Neuronal stem cell (in vitro differentiated cells): ENCODE measurements around the gene PLEKHM3.

Source experiments
- DNase-seq: peaks from one replicate; pipeline ENCODE4 v3.0.0-alpha.2; 2013; ENCODE audit warnings: low spot score
- H2AFZ ChIP-seq: one replicate; pipeline ENCODE4 v1.6.1; 2013; ENCODE audit warnings: mild to moderate bottlenecking, low read length, inconsistent platforms
- H2AK5ac ChIP-seq: 2 replicates; pipeline ENCODE4 v1.6.1; 2013; ENCODE audit warnings: low read depth, mild to moderate bottlenecking, inconsistent platforms, low read length, moderate library complexity, mixed read lengths
- H2BK120ac ChIP-seq: 2 replicates; pipeline ENCODE4 v1.6.1; 2013; ENCODE audit warnings: low read depth, mild to moderate bottlenecking, inconsistent platforms, low read length, moderate library complexity, mixed read lengths
- H2BK12ac ChIP-seq: one replicate; pipeline ENCODE4 v1.6.1; 2013; ENCODE audit warnings: low read length, inconsistent platforms
- H2BK15ac ChIP-seq: 2 replicates; pipeline ENCODE4 v1.6.1; 2013; ENCODE audit warnings: mild to moderate bottlenecking, low read length, inconsistent platforms, mixed read lengths
- H2BK5ac ChIP-seq: one replicate; pipeline ENCODE4 v1.6.1; 2013; ENCODE audit warnings: inconsistent platforms, mild to moderate bottlenecking, low read length, moderate library complexity
- H3K14ac ChIP-seq: one replicate; pipeline ENCODE4 v1.6.1; 2013; ENCODE audit warnings: low read length, inconsistent platforms
- H3K18ac ChIP-seq: 2 replicates; pipeline ENCODE4 v1.6.1; 2013; ENCODE audit warnings: low read length, inconsistent platforms
- H3K23ac ChIP-seq: 2 replicates; pipeline ENCODE4 v1.6.1; 2013; ENCODE audit warnings: low read depth, mild to moderate bottlenecking, mixed read lengths, low read length, inconsistent platforms; ENCODE audit not compliant: poor library complexity
- H3K27ac ChIP-seq: replicated peaks from 3 replicates; pipeline ENCODE4 v1.5.1; 2013; ENCODE audit warnings: low read length, inconsistent platforms
- H3K27me3 ChIP-seq, 3 experiments: 2 replicates each; pipeline ENCODE4 v1.6.1; 2013; ENCODE audit warnings: low read length in 3 of 3, mild to moderate bottlenecking in 2 of 3, inconsistent platforms in 1 of 3, low read depth in 1 of 3, mixed read lengths in 1 of 3, moderate library complexity in 1 of 3; ENCODE audit not compliant: control insufficient read depth in 3 of 3, insufficient read depth in 3 of 3
- H3K36me3 ChIP-seq, 2 donors: replicated peaks in 1 of 2; 2 replicates each; pipeline ENCODE4 v1.6.1; 2013; ENCODE audit warnings: low read length in 2 of 2; ENCODE audit not compliant: control insufficient read depth in 2 of 2, insufficient read depth in 2 of 2
- H3K4ac ChIP-seq: 2 replicates; pipeline ENCODE4 v1.6.1; 2013; ENCODE audit warnings: inconsistent platforms, mild to moderate bottlenecking, low read length, moderate library complexity
- H3K4me1 ChIP-seq, 2 donors: 1 replicate in 1 of 2; 2 replicates in 1 of 2; pipeline ENCODE4 v1.6.1; 2013; ENCODE audit warnings: low read length in 2 of 2, low read depth in 1 of 2; ENCODE audit not compliant: control insufficient read depth in 2 of 2, insufficient read depth in 1 of 2
- H3K4me2 ChIP-seq: one replicate; pipeline ENCODE4 v1.6.1; 2013; ENCODE audit warnings: mild to moderate bottlenecking, low read length, inconsistent platforms; ENCODE audit not compliant: insufficient read depth, poor library complexity, severe bottlenecking
- H3K4me3 ChIP-seq, 2 donors: 2 replicates each; pipeline ENCODE4 v1.5.1; 2013; ENCODE audit warnings: low read length in 2 of 2, mild to moderate bottlenecking in 2 of 2, inconsistent platforms in 1 of 2, moderate library complexity in 1 of 2
- H3K79me1 ChIP-seq: one replicate; pipeline ENCODE4 v1.6.1; 2013; ENCODE audit warnings: low read depth, mild to moderate bottlenecking, inconsistent platforms, low read length, moderate library complexity
- H3K9ac ChIP-seq: one replicate; pipeline ENCODE4 v1.6.1; 2013; ENCODE audit warnings: mild to moderate bottlenecking, low read depth, low read length, inconsistent platforms; ENCODE audit not compliant: poor library complexity
- H3K9me3 ChIP-seq, 2 donors: replicated peaks in 1 of 2; 2 replicates each; pipeline versions ENCODE3 to v1.6.1; 2013; ENCODE audit warnings: low read length in 2 of 2, mild to moderate bottlenecking in 2 of 2, inconsistent platforms in 1 of 2, low read depth in 1 of 2, mixed read lengths in 1 of 2, moderate library complexity in 1 of 2; ENCODE audit not compliant: control insufficient read depth in 2 of 2, insufficient read depth in 1 of 2
- H4K8ac ChIP-seq: one replicate; pipeline ENCODE4 v1.6.1; 2013; ENCODE audit warnings: low read depth, mild to moderate bottlenecking, inconsistent platforms, low read length, moderate library complexity
- H4K91ac ChIP-seq: one replicate; pipeline ENCODE4 v1.6.1; 2013; ENCODE audit warnings: low read length, low read depth, mild to moderate bottlenecking, inconsistent platforms; ENCODE audit not compliant: poor library complexity
- WGBS, 2 donors: extraction: QIAGEN DNeasy Blood & Tissue Kit; methylation state at CpG; one replicate each; pipeline ENCODE4 v1.1.7; 2013; ENCODE audit warnings: missing lambda C conversion rate in 2 of 2, mixed read lengths in 1 of 2; ENCODE audit not compliant: insufficient read length in 2 of 2, insufficient replicate concordance in 1 of 2; ENCODE audit errors: extremely low coverage in 2 of 2; 5-methylcytosine and 5-hydroxymethylcytosine counted together

Gene PLEKHM3

GRCh38 chr2:207833251-207833751, 192.0 kb downstream of the PLEKHM3 start:
- no peak overlapping the region for H3K23ac ChIP-seq
- H4K91ac ChIP-seq, result no peak overlapping the region
- H3K4me2 ChIP-seq, result no peak overlapping the region
- no peaks in the 10 kb centered on the region for H3K27me3 ChIP-seq
- no peak overlapping the region for H2BK12ac ChIP-seq
- H3K27ac ChIP-seq, result no peak overlapping the region
- no peak for DNase-seq
- H2BK15ac ChIP-seq, result no peak overlapping the region
- no peak overlapping the region for H2BK5ac ChIP-seq
- H3K4me3 ChIP-seq, result no peak overlapping the region
- H4K8ac ChIP-seq, result no peak overlapping the region
- H3K9ac ChIP-seq, result no peak overlapping the region
- H2BK120ac ChIP-seq, result no peak overlapping the region
- H3K4me1 ChIP-seq, result peaks cover 12 to 15% of the 10 kb centered on the region in 2 donors
- H2AFZ ChIP-seq, result no peak overlapping the region
- no peaks in the 10 kb centered on the region for H3K36me3 ChIP-seq
- no peak overlapping the region for H2AK5ac ChIP-seq
- H3K18ac ChIP-seq, result peak overlapping the region; percentile 9
- no peaks in the 10 kb centered on the region for H3K9me3 ChIP-seq
- no CpG with 5 or more reads among the region's 3 CpGs for WGBS, 2 donors
- H3K14ac ChIP-seq, result no peak overlapping the region
- no peak overlapping the region for H3K4ac ChIP-seq
- no peaks in the 10 kb centered on the region for H3K79me1 ChIP-seq

DNA sequence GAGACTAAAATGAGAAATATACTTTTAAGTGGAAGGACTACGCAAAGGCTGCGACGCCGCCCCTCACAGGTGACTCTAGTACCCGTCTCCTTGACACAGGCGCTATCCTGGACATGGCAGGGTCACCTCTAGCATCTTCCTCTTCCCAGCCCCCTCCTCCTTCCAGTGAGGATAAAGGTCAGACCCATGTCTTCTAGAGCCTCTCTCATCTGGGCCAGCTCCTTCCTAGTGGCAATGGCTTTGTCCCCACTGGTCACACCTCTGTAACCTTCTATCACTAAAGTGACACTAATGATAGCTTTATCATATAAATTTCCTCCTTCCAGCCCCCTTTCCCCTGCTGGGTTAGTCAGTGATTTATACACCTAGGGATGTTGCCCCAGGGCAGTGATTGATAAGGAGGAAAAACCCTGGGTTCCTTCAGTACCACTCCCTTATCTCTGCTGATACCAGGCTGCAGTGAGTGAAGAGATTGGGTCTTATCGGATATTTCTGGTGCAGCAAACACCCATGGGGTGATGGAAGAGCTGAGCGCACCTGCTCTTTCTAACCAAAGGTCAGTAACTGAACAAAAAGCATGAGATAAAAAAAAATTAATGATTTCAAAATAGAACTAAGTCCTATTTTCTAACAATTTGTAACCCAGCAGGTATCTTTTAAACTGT, 193.6 kb downstream of the PLEKHM3 start:
- Histone ChIP-seq H3K27ac (no peak overlapping the region), H2BK12ac (no peak overlapping the region), H3K23ac (no peak overlapping the region), H3K27me3 (no peaks in the 10 kb centered on the region), H2AFZ (no peak overlapping the region), H3K4me3 (no peak overlapping the region), H3K4me2 (no peak overlapping the region), H3K18ac (peak overlapping the region; percentile 68), H3K4ac (no peak overlapping the region), H3K4me1 (peaks cover 9 to 14% of the 10 kb centered on the region in 2 donors), H4K8ac (no peak overlapping the region), H3K9me3 (no peaks in the 10 kb centered on the region), H3K36me3 (peaks cover 0 to 2% of the 10 kb centered on the region in 2 donors), H2BK15ac (peak overlapping the region; percentile 81), H2BK5ac (peak overlapping the region; percentile 33), H4K91ac (no peak overlapping the region), H3K9ac (no peak overlapping the region), H2AK5ac (no peak overlapping the region), H3K14ac (no peak overlapping the region), H3K79me1 (no peaks in the 10 kb centered on the region), H2BK120ac (no peak overlapping the region)
- no CpG with 5 or more reads among the region's 8 CpGs for WGBS, 2 donors
- DNase-seq, result no peak

- Histone ChIP-seq H2BK5ac (peak overlapping the region; percentile 33), H2BK120ac (no peak overlapping the region), H3K4me2 (no peak overlapping the region), H3K9me3 (no peaks in the 10 kb centered on the region), H2BK15ac (peak overlapping the region; percentile 81), H3K4me1 (peaks cover 2 to 11% of the 10 kb centered on the region in 2 donors), H3K27me3 (no peaks in the 10 kb centered on the region), H3K27ac (no peak overlapping the region), H2BK12ac (peak overlapping the region; percentile 93), H3K4ac (peak overlapping the region; percentile 58), H3K14ac (no peak overlapping the region), H3K36me3 (peaks cover 0 to 2% of the 10 kb centered on the region in 2 donors), H3K9ac (no peak overlapping the region), H4K91ac (no peak overlapping the region), H2AFZ (no peak overlapping the region), H3K23ac (peak overlapping the region; percentile 38), H3K4me3 (no peak overlapping the region), H3K79me1 (no peaks in the 10 kb centered on the region), H2AK5ac (peak overlapping the region; percentile 58), H3K18ac (peak overlapping the region; percentile 71), H4K8ac (no peak overlapping the region)
- WGBS, 2 donors, result no CpG with 5 or more reads among the region's 15 CpGs
- no peak for DNase-seq
Measured at GRCh38 chr2:207830778-207831438, 194.4 kb downstream of the PLEKHM3 start.

DNA sequence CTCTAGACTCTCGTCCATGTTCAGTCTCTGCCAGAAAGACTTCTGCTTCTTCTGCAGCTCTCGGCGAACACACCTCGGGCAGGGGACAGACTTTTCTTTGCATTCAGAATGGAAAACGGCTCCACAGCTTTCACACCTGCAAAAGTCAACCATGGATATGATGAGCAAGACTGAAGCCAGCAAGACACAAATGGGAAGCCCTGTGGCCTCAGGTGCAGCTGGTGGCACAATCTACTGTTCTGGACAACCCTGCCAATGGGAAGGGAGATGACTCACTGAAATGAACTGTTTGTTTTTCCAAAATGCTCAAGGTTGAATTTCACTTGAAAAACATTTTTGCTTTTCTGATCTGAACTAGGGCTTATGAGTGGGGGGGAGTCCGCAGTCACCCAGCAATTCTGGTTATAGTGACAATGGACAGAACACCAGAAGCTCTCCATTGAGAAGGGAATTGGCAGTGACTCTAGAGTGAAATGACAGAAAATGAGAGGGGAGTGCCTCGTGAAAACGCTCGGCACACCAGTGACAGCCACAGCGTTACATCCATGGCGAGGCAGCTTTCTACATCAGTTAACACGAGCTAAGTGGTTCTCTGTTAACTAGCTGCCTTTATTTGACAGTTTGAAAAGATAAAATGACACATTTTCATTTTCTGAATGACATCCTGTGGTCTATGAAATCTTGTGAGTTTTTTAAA, 196.8 kb downstream of the PLEKHM3 start:
- H3K23ac ChIP-seq, result no peak overlapping the region
- H3K9ac ChIP-seq, result no peak overlapping the region
- H3K9me3 ChIP-seq, result no peaks in the 10 kb centered on the region
- H3K18ac ChIP-seq, result no peak overlapping the region
- peaks cover 0 to 14% of the 10 kb centered on the region in 2 donors for H3K4me1 ChIP-seq
- no peak overlapping the region for H2BK120ac ChIP-seq
- H2BK15ac ChIP-seq, result no peak overlapping the region
- no peak overlapping the region for H3K4me3 ChIP-seq
- H4K8ac ChIP-seq, result no peak overlapping the region
- no peaks in the 10 kb centered on the region for H3K79me1 ChIP-seq
- WGBS, 2 donors, result no CpG with 5 or more reads among the region's 12 CpGs
- H2AFZ ChIP-seq, result no peak overlapping the region
- no peak overlapping the region for H3K4ac ChIP-seq
- H2AK5ac ChIP-seq, result no peak overlapping the region
- DNase-seq, result no peak
- no peak overlapping the region for H2BK12ac ChIP-seq
- peaks cover 0 to 2% of the 10 kb centered on the region in 2 donors for H3K36me3 ChIP-seq
- H4K91ac ChIP-seq, result no peak overlapping the region
- no peak overlapping the region for H3K27ac ChIP-seq
- H3K27me3 ChIP-seq, result no peaks in the 10 kb centered on the region
- H2BK5ac ChIP-seq, result no peak overlapping the region
- H3K4me2 ChIP-seq, result no peak overlapping the region
- no peak overlapping the region for H3K14ac ChIP-seq
